Muscle of leg (tissue), 11 donors: ENCODE results near the gene CCDC183. TPM values are rescaled to one million over a fixed set of nuclear protein-coding genes. Genes with fewer than 3 reads are reported as not detected.
"Not testable (repeated sequence)": the region's sequence is repeated elsewhere in the genome, so short reads cannot be mapped to it uniquely, and the experiment has no call there.

Source experiments
- DNase-seq: peaks from one replicate; pipeline ENCODE4 v3.0.0; 2013
- H3K27ac ChIP-seq: one replicate; pipeline ENCODE4 v1.5.1; 2013; ENCODE audit warnings: mild to moderate bottlenecking, low read length, control low read depth
- H3K27me3 ChIP-seq: one replicate; pipeline ENCODE4 v1.6.1; 2013; ENCODE audit warnings: low read length; ENCODE audit not compliant: control insufficient read depth, insufficient read depth
- H3K36me3 ChIP-seq: one replicate; pipeline ENCODE4 v1.6.1; 2013; ENCODE audit warnings: low read length; ENCODE audit not compliant: control insufficient read depth, insufficient read depth
- H3K4me1 ChIP-seq: one replicate; pipeline ENCODE4 v1.6.1; 2013; ENCODE audit warnings: low read length; ENCODE audit not compliant: control insufficient read depth, insufficient read depth
- H3K4me3 ChIP-seq: one replicate; pipeline ENCODE4 v1.5.1; 2013; ENCODE audit warnings: low read length, control low read depth
- H3K9me3 ChIP-seq: replicated peaks from 2 replicates; pipeline ENCODE4 v1.6.1; 2013; ENCODE audit warnings: low read depth, low read length; ENCODE audit not compliant: control insufficient read depth
- WGBS: methylation state at CpG from one replicate; pipeline ENCODE4 v1.1.5; 2013; ENCODE audit warnings: missing lambda C conversion rate; ENCODE audit not compliant: insufficient coverage; 5-methylcytosine and 5-hydroxymethylcytosine counted together
- polyA plus RNA-seq, 8 donors: library from polyadenylated mRNA; unstranded; fragments of 120-200 nt; gene quantifications; one replicate each; pipeline versions ENCODE4 v1.2.1 to v1.2.3, GENCODE V29; 2013; ENCODE audit warnings: inconsistent platforms in 1 of 8, low replicate concordance in 1 of 8; ENCODE audit not compliant: insufficient read length in 8 of 8, insufficient read depth in 1 of 8
- total RNA-seq: library from RNA; stranded (reverse); fragments of 120-200 nt; gene quantifications from one replicate; pipeline ENCODE4 v1.2.4, GENCODE V29; 2013

The CCDC183 gene
- total and polyA plus RNA-seq, 9 donors, result 0.84 to 4.6 (median 2.1) TPM

DNA sequence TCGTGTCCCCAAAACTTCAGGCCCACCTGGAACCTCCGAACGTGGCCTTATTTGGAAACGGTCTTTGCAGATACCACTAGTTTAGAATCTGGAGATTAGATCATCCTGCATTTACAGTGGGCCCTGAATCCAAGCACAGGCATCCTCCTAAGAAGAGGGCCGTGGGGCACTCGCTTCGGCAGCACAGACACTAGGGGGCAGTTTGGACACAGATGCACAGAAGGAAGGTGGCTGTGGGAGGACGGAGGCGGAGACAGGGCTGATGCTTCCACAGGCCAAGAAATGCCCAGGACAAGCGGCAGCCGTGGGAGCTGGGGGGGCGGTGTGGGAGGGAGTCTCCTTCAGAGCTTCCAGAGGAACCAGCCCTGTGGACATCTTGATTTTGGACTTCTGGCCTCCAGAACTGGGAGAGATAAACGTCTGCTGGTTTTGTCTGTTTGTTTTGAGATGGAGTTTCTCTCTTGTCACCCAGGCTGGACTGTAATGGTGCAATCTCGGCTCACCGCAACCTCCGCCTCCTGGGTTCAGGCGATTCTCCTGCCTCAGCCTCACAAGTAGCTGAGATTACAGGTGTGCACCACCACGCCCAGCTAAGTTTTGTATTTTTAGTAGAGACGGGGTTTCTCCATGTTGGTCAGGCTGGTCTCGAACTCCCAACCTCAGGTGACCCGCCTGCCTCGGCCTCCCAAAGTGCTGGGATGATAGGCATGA lies 35.1 kb upstream of the CCDC183 start:
- H3K27me3 ChIP-seq, H3K4me3 ChIP-seq, H3K9me3 ChIP-seq, H3K27ac ChIP-seq, H3K36me3 ChIP-seq: not testable (repeated sequence)
- peak; percentile 52 for DNase-seq
- H3K4me1 ChIP-seq, result peaks cover 31% of the 10 kb centered on the region
- 46% methylated on average over 20 of the region's 22 CpGs for WGBS

- Histone ChIP-seq H3K9me3 (no peaks in the 10 kb centered on the region), H3K4me3 (no peak overlapping the region), H3K27ac (no peak overlapping the region), H3K27me3 (peaks cover 9% of the 10 kb centered on the region), H3K4me1 (peaks cover 28% of the 10 kb centered on the region), H3K36me3 (no peaks in the 10 kb centered on the region)
- DNase-seq, result no peak
- WGBS, result 85% methylated on average over 5 of the region's 13 CpGs
These were observed 34.6 kb upstream of the CCDC183 start for GRCh38 chr9:136761545-136761981.

DNA sequence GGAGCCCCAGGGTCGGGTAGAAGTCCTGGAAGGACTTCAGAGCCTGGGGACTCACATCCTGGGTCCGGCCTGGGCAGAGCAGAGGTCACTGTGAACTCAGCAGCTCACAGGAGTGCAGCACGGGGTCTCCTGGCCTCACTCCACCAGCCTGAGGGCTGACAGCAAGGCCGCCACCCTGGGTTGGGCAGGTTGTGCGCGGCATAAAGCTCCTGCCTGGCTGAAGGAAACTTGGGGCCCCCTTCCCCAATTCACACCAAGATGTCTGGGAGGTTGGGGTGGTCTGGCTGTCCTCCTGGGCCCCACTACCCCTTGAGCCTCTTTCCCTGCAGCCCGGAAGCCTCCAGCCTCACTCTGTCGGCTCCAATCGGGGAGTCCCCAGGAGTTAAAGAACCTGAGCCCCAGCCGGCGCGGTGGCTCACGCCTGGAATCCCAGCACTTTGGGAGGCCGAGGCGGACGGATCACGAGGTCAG lies 33.9 kb upstream of the CCDC183 start:
- Histone ChIP-seq H3K9me3 (no peaks in the 10 kb centered on the region), H3K27ac (no peak overlapping the region), H3K27me3 (peaks cover 9% of the 10 kb centered on the region), H3K4me3 (no peak overlapping the region), H3K36me3 (no peaks in the 10 kb centered on the region), H3K4me1 (peaks cover 25% of the 10 kb centered on the region)
- 52% methylated on average over 5 of the region's 17 CpGs for WGBS
- no peak for DNase-seq

DNA sequence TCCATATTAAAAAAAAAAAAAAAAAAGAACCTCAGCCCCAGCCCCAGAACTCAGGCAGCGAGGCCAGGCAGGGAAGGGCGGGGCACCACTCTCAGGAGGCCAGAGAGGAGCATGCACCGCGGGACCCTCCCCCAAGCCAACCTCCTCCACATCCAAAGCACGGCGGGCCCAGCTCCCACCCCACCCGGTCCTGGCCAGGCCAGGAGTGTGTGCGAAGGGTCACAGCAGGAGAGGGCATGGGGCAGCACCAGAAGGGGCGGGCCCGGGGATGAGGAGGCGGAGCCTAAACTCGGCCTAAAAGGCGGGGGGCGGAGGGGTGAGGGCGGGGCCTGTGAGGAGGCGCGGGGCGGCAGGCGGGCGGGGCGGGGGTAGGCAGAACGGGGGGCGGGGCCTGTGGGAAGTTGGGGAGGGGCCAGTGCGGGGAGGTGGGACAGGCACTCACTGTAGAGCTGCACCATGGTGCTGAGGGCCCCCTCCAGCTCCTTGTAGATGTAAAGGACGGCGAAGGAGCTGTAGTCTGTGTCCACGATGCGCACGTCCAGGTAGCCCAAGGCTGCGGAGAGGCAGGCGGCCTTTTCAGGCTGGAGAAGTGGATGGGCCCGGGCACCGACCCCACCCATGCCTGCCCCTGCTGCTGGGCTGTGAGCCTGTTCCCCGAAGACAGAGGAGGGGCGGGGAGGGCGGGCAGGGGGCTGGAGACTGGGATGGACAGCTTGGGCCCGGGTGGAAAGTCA lies 33.1 kb upstream of the CCDC183 start:
- WGBS, result 20% methylated on average over 17 of the region's 37 CpGs
- Histone ChIP-seq H3K27me3 (peaks cover 12% of the 10 kb centered on the region), H3K4me1 (peaks cover 17% of the 10 kb centered on the region), H3K9me3 (no peaks in the 10 kb centered on the region), H3K36me3 (no peaks in the 10 kb centered on the region), H3K4me3 (no peak overlapping the region), H3K27ac (no peak overlapping the region)
- DNase-seq, result peak; percentile 32

GRCh38 chr9:136763649-136764035 lies 32.5 kb upstream of the CCDC183 start:
- Histone ChIP-seq H3K27me3 (peaks cover 13% of the 10 kb centered on the region), H3K36me3 (no peaks in the 10 kb centered on the region), H3K9me3 (no peaks in the 10 kb centered on the region), H3K4me1 (peaks cover 11% of the 10 kb centered on the region), H3K27ac (no peak overlapping the region), H3K4me3 (no peak overlapping the region)
- 75% methylated on average over 14 of the region's 14 CpGs for WGBS
- no peak for DNase-seq

GRCh38 chr9:136764301-136764891 lies 31.7 kb upstream of the CCDC183 start, which contains the start of gene LCN15:
LCN15 (minus strand) TSS chr9:136764518; CDS start chr9:136764488, 30 bp downstream.
- H3K4me3 ChIP-seq, result no peak within 1 kb of the TSS
- 62% methylated on average over 13 of the region's 14 CpGs for WGBS
- H3K36me3 ChIP-seq, result no peaks in the 10 kb centered on the region
- DNase-seq, result no peak
- no peaks in the 10 kb centered on the region for H3K9me3 ChIP-seq
- H3K4me1 ChIP-seq, result peaks cover 7% of the 10 kb centered on the region
- H3K27me3 ChIP-seq, result peaks cover 13% of the 10 kb centered on the region
- no peak within 1 kb of the TSS for H3K27ac ChIP-seq

DNA sequence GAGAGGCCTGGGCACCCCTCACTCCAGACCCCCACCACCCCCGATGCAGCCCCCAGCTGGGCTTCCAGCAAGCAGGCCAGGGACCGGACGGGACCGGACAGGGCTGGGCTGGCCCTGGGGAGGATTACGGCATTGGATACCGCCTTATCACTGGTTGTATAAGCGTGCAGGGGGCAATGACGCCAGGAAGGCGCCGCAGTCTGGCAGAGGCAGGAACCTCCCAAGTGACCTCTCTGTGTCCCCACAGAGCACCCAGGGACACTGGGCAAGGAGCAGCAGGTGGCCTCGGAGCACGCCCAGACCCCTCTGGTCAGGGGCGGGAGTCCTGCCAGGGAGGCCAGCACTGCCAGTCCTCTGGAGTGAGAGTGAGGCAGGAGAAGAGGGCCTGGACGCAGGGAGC lies 31.1 kb upstream of the CCDC183 start:
- Histone ChIP-seq H3K36me3 (no peaks in the 10 kb centered on the region), H3K27me3 (peaks cover 13% of the 10 kb centered on the region), H3K27ac (no peak overlapping the region), H3K4me3 (no peak overlapping the region), H3K4me1 (peaks cover 7% of the 10 kb centered on the region), H3K9me3 (no peaks in the 10 kb centered on the region)
- WGBS, result 79% methylated on average over 10 of the region's 14 CpGs
- no peak for DNase-seq

- not testable (repeated sequence) for H3K4me3 ChIP-seq, DNase-seq, H3K4me1 ChIP-seq, H3K27ac ChIP-seq, H3K36me3 ChIP-seq, H3K9me3 ChIP-seq
- H3K27me3 ChIP-seq, result peaks cover 10% of the 10 kb centered on the region
- WGBS, result 71% methylated on average over 6 of the region's 14 CpGs
These were observed 30.3 kb upstream of the CCDC183 start for GRCh38 chr9:136765745-136766409.

DNA sequence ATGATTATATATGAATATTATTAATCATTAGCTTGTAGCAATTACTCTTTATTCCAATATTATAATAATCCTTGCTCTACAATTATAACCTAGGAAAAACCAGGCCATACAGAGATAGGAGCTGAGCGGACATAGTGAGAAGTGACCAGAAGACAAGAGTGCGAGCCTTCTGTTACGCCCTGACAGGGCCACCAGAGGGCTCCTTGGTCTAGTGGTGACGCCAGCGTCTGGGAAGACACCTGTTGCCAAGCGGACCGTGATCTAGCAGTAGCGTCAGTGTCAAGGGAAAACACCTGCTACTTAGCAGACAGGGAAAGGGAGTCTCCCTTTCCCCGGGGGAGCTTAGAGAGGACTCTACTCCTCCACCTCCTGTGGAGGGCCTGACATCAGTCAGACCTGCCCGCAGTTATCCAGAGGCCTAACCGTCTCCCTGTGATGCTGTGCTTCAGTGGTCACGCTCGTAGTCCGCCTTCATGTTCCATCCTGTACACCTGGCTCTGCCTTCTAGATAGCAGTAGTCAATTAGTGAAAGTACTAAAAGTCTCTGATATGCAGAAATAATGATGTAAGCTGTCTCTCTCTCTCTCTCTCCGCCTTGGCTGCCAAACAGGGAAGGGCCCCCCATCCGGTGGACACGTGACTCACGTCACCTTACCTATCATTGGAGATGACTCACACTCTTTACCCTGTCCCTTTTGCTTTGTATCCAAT lies 29.6 kb upstream of the CCDC183 start:
- not testable (repeated sequence) for H3K36me3 ChIP-seq, H3K4me1 ChIP-seq, H3K9me3 ChIP-seq, H3K27ac ChIP-seq, H3K4me3 ChIP-seq
- DNase-seq, result peak; percentile 76
- H3K27me3 ChIP-seq, result peaks cover 13% of the 10 kb centered on the region
- WGBS, result 62% methylated on average over 6 of the region's 18 CpGs
